CD4-positive, alpha-beta T cell (primary cell): ENCODE results near the gene MTCL1. TPM values are rescaled to one million over a fixed set of nuclear protein-coding genes. Genes with fewer than 3 reads are reported as not detected.

Experiments
- ATAC-seq: fragments of 200-7000 bp; cut with Tn5 transposase; one replicate; pipeline ENCODE4 v1.10.0; 2022; ENCODE audit warnings: mild to moderate bottlenecking; ENCODE audit not compliant: poor library complexity
- CTCF ChIA-PET: fragments of 350-600 bp; sonication (Branson Sonifier 250); formaldehyde crosslinking; loops from one replicate; lab custom pipeline; 2021; ENCODE audit warnings: antibody characterized with exemption, inconsistent platforms; lab: Charles Lee
- POLR2A ChIA-PET: fragments of 350-600 bp; sonication (Branson Sonifier 250); formaldehyde crosslinking; loops from one replicate; lab custom pipeline; 2021; ENCODE audit warnings: antibody characterized with exemption, inconsistent platforms; lab: Charles Lee
- DNase-seq, 14 experiments: peaks; one replicate each; pipeline ENCODE4 v3.0.0-alpha.2; 2013 to 2020; ENCODE audit warnings: mixed read lengths in 2 of 14
- H3K27ac ChIP-seq, 2 donors: one replicate each; pipeline versions ENCODE4 v1.5.1 to v1.7.0; 2013; ENCODE audit warnings: low read length in 2 of 2, low read depth in 1 of 2, mild to moderate bottlenecking in 1 of 2
- H3K27me3 ChIP-seq, 2 experiments: 1 replicate in 1 of 2; 2 replicates in 1 of 2; pipeline versions ENCODE4 v1.6.1 to v1.7.0; 2013; ENCODE audit warnings: low read length in 2 of 2, control low read depth in 1 of 2, mild to moderate bottlenecking in 1 of 2, moderate library complexity in 1 of 2; ENCODE audit not compliant: insufficient read depth in 2 of 2, control insufficient read depth in 1 of 2
- H3K36me3 ChIP-seq: one replicate; pipeline ENCODE4 v1.6.1; 2013; ENCODE audit warnings: low read length, control low read depth; ENCODE audit not compliant: insufficient read depth
- H3K4me1 ChIP-seq: one replicate; pipeline ENCODE4 v1.6.1; 2013; ENCODE audit warnings: low read length, control low read depth; ENCODE audit not compliant: insufficient read depth
- H3K4me3 ChIP-seq: one replicate; pipeline ENCODE4 v1.5.1; 2013; ENCODE audit warnings: mild to moderate bottlenecking, low read length, moderate library complexity
- H3K9me3 ChIP-seq, 2 experiments: 1 replicate in 1 of 2; 2 replicates in 1 of 2; pipeline versions ENCODE4 v1.6.1 to v1.7.0; 2013; ENCODE audit warnings: low read length in 2 of 2, mild to moderate bottlenecking in 2 of 2, control low read depth in 1 of 2, moderate library complexity in 1 of 2; ENCODE audit not compliant: control insufficient read depth in 1 of 2, insufficient read depth in 1 of 2
- H3K27ac Mint-ChIP-seq: one replicate; pipeline ENCODE4 v1.8.0; 2020; ENCODE audit warnings: mixed read lengths
- H3K27me3 Mint-ChIP-seq: one replicate; pipeline ENCODE4 v1.8.0; 2021; ENCODE audit warnings: mixed read lengths
- H3K36me3 Mint-ChIP-seq: one replicate; pipeline ENCODE4 v1.8.0; 2021; ENCODE audit warnings: low read depth, mixed read lengths
- H3K4me1 Mint-ChIP-seq: one replicate; pipeline ENCODE4 v1.8.0; 2021; ENCODE audit warnings: low read depth, mixed read lengths
- H3K4me3 Mint-ChIP-seq: one replicate; pipeline ENCODE4 v1.8.0; 2020; ENCODE audit warnings: mild to moderate bottlenecking, mixed read lengths
- H3K9me3 Mint-ChIP-seq: one replicate; pipeline ENCODE4 v1.8.0; 2020; ENCODE audit warnings: mixed read lengths
- intact Hi-C, 2 experiments: fragments of 100-400 bp; cut with DNase I in 1 of 2; cut with micrococcal nuclease in 1 of 2; formaldehyde crosslinking; loops; one replicate each; pipeline versions ENCODE4 v1.15.1 to v1.9.0; 2023 to 2025; cut with DNase I, micrococcal nuclease
- total RNA-seq, 174 experiments: library from RNA in 2 of 174; stranded (reverse) in 2 of 174; gene quantifications; one replicate each; pipeline ENCODE4 v1.2.3 and lab custom pipeline; 2021 to 2026
- TF ChIP-seq, protein P1 (sequence below): fragments of 200-600 bp; IDR thresholded peaks from one replicate; pipeline ENCODE4 v1.8.0; 2022; ENCODE audit warnings: antibody characterized with exemption, mild to moderate bottlenecking

Gene MTCL1
- total RNA-seq, 2 experiments from 2014 or later, result 0.11 to 0.55 TPM

DNA sequence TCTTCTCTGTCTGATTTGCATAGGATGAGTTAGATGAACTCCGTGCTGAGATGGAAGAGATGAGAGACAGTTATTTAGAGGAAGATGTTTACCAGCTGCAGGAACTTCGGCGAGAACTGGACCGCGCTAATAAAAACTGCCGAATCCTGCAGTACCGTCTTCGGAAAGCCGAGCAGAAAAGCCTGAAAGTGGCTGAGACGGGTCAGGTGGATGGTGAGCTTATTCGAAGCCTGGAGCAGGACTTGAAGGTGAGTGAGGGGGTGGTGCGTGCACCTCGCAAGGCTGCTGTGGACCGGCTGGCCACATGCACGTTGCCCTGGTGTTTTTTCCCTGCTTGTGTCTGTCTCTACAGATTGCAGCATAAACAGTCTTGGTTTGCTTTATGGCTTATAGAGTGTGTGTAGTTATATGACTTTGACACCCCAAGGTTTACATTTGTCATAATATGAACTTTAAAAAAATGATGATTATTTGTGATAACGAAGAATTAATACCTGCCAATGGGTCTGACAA is 13.1 kb downstream of the MTCL1 start:
- CTCF ChIA-PET, result no interaction called here
- Histone ChIP-seq H3K27me3 (peaks cover 0 to 8% of the 10 kb centered on the region in 2 experiments), H3K4me1 (no peaks in the 10 kb centered on the region), H3K4me3 (no peak overlapping the region), H3K9me3 (no peaks in the 10 kb centered on the region), H3K27ac (no peak overlapping the region), H3K36me3 (no peaks in the 10 kb centered on the region)
- no peak overlapping the region for H3K4me3 Mint-ChIP-seq
- no peaks in the 10 kb centered on the region for H3K9me3 Mint-ChIP-seq
- H3K36me3 Mint-ChIP-seq, result no peaks in the 10 kb centered on the region
- H3K27me3 Mint-ChIP-seq, result peaks cover 17% of the 10 kb centered on the region
- intact Hi-C loops, result no loop called here
- no peaks in the 10 kb centered on the region for H3K4me1 Mint-ChIP-seq
- DNase-seq (no peak), ATAC-seq (no peak)
- TF ChIP-seq, protein P1, sequence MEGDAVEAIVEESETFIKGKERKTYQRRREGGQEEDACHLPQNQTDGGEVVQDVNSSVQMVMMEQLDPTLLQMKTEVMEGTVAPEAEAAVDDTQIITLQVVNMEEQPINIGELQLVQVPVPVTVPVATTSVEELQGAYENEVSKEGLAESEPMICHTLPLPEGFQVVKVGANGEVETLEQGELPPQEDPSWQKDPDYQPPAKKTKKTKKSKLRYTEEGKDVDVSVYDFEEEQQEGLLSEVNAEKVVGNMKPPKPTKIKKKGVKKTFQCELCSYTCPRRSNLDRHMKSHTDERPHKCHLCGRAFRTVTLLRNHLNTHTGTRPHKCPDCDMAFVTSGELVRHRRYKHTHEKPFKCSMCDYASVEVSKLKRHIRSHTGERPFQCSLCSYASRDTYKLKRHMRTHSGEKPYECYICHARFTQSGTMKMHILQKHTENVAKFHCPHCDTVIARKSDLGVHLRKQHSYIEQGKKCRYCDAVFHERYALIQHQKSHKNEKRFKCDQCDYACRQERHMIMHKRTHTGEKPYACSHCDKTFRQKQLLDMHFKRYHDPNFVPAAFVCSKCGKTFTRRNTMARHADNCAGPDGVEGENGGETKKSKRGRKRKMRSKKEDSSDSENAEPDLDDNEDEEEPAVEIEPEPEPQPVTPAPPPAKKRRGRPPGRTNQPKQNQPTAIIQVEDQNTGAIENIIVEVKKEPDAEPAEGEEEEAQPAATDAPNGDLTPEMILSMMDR, result no peak
- no peak overlapping the region for H3K27ac Mint-ChIP-seq
- POLR2A ChIA-PET, result no interaction called here

DNA sequence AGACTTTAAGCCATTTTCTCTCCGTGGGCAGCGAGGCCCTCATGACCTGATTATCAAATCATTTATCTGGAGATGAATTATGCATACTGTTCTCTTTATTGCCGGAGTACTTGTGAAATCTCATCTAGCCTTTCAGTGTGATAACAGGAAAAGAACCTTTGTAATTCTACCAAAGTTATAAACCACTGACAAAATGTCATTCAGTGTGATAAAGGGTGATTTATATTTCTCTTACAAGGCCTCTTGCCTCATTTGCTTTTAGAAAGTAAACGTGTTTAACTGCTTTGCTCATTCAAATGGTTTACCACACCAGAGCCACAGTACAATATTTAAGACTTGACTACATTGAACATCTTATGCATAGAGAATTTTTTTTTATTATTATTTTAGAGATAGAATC is 13.8 kb downstream of the MTCL1 start:
- H3K27me3 ChIP-seq, result peaks cover 0 to 8% of the 10 kb centered on the region in 2 experiments
- no peaks in the 10 kb centered on the region for H3K36me3 ChIP-seq
- intact Hi-C loops, result no loop called here
- no peaks in the 10 kb centered on the region for H3K9me3 Mint-ChIP-seq
- CTCF ChIA-PET, result no interaction called here
- H3K4me1 ChIP-seq, result no peaks in the 10 kb centered on the region
- DNase-seq (no peak), ATAC-seq (no peak)
- H3K9me3 ChIP-seq, result no peaks in the 10 kb centered on the region
- H3K27ac Mint-ChIP-seq, result no peak overlapping the region
- H3K4me1 Mint-ChIP-seq, result no peaks in the 10 kb centered on the region
- H3K4me3 Mint-ChIP-seq, result no peak overlapping the region
- H3K27ac ChIP-seq, result no peak overlapping the region
- TF ChIP-seq, protein P1, result no peak
- POLR2A ChIA-PET, result no interaction called here
- H3K36me3 Mint-ChIP-seq, result no peaks in the 10 kb centered on the region
- H3K27me3 Mint-ChIP-seq, result peaks cover 17% of the 10 kb centered on the region
- no peak overlapping the region for H3K4me3 ChIP-seq

DNA sequence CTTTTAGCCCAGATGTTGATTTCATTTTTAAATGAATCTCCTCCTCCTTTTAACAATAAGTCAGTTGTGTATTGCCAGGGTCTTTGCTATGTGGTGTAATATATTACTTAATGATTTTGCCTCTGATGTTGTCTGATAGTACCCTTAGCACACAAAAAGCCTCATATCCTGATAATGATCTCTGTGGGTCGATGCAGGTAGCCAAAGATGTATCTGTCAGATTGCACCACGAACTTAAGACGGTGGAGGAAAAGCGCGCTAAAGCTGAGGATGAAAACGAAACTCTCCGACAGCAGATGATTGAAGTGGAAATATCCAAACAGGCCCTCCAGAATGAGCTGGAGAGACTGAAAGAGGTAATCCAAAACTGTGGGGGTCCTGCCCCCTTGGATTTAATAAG is 14.8 kb downstream of the MTCL1 start:
- CTCF ChIA-PET, result no interaction called here
- POLR2A ChIA-PET, result no interaction called here
- Histone ChIP-seq H3K4me3 (no peak overlapping the region), H3K4me1 (no peaks in the 10 kb centered on the region), H3K36me3 (no peaks in the 10 kb centered on the region), H3K27ac (no peak overlapping the region), H3K9me3 (no peaks in the 10 kb centered on the region), H3K27me3 (peaks cover 0 to 8% of the 10 kb centered on the region in 2 experiments)
- Mint-ChIP-seq H3K27me3 (peaks cover 14% of the 10 kb centered on the region), H3K27ac (no peak overlapping the region), H3K4me1 (no peaks in the 10 kb centered on the region), H3K36me3 (no peaks in the 10 kb centered on the region), H3K4me3 (no peak overlapping the region), H3K9me3 (no peaks in the 10 kb centered on the region)
- intact Hi-C loops, result no loop called here
- DNase-seq (no peak), ATAC-seq (no peak)
- TF ChIP-seq, protein P1, result no peak
